Stimulated activated naive B cell treated with anti-CD40 and anti-IgM and Interleukin-4, amounts not matched to agents 10 μg/mL and 1 μg/mL and 100 μg/mL, for 72 hours (primary cell): ENCODE data around the gene MYEOV.

ENCODE experiments used
- ATAC-seq, 2 donors: fragments of 150-1000 bp; cut with Tn5 transposase; replicated peaks; 2 replicates each; pipeline ENCODE4 v1.10.0; 2021; ENCODE audit warnings: moderate library complexity in 1 of 2
- DNase-seq: peaks from one replicate; pipeline ENCODE4 v3.0.0; 2021
- H3K27ac Mint-ChIP-seq: one replicate; pipeline ENCODE4 v1.8.0; 2022; ENCODE audit warnings: mild to moderate bottlenecking, mixed read lengths
- H3K27me3 Mint-ChIP-seq, 2 donors: one replicate each; pipeline ENCODE4 v1.8.0; 2022; ENCODE audit warnings: mixed read lengths in 2 of 2
- H3K36me3 Mint-ChIP-seq, 2 donors: one replicate each; pipeline ENCODE4 v1.8.0; 2022; ENCODE audit warnings: mixed read lengths in 2 of 2, mild to moderate bottlenecking in 1 of 2
- H3K4me1 Mint-ChIP-seq, 2 donors: one replicate each; pipeline ENCODE4 v1.8.0; 2022; ENCODE audit warnings: mixed read lengths in 2 of 2, mild to moderate bottlenecking in 1 of 2
- H3K4me3 Mint-ChIP-seq, 2 donors: one replicate each; pipeline ENCODE4 v1.8.0; 2022; ENCODE audit warnings: mild to moderate bottlenecking in 2 of 2, mixed read lengths in 2 of 2, moderate library complexity in 1 of 2
- H3K9me3 Mint-ChIP-seq, 2 donors: one replicate each; pipeline ENCODE4 v1.8.0; 2022; ENCODE audit warnings: mixed read lengths in 2 of 2, mild to moderate bottlenecking in 1 of 2

The MYEOV gene

DNA sequence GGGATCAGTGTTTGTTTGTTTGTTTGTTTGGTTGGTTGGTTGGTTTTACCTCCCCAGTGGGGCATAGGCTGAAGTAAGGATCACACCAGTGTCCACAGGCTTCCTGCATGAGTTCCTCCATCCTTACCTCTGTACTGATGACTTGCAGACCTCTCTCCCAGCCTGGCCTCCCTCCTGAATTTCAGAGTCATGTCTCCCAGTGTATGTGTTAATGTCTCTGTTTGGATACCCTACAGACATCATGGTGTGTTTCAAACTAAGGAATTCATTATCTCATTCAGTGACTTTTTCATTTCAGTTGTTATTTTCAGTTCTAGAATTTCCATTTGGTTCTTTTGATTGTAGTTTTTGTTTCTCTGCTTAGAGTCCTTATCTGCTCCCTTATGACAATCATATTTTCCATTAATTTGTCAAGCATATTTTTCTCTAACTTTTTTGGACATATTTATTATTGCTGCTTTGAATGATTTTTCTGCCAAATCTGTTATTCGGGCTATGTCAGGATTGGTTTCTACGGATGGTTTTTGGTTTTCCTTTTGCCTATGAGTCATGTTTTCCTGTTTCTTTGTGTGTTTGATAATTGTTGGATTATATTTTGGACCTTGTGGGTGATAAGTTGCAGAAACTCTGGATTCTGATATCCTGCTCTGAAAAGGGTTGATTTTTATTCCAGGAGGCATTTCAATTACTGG is 23.6 kb downstream of the MYEOV start:
- DNase-seq, result no peak

DNA sequence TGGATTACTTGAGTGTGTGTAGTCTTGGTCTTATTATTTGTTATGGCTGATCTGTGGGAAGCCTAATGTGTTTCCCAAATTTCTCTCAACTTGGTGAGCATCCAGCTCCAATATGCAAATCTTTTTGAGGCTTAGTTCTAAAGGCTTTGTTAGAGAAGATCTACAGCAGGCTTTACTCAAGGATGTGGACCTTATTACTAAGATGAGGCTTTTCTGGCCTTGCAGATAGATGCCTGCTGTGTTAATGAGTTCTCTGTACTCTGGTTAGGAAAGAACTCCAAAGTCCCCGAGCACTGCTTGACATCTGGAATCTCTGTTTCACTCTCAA is 24.1 kb downstream of the MYEOV start:
- no peak for ATAC-seq
- Mint-ChIP-seq H3K4me3 (no peak overlapping the region), H3K27ac (no peak overlapping the region), H3K27me3 (no peaks in the 10 kb centered on the region), H3K36me3 (peaks cover 1 to 9% of the 10 kb centered on the region in 2 donors), H3K4me1 (peaks cover 4 to 5% of the 10 kb centered on the region in 2 donors), H3K9me3 (peaks cover 2 to 5% of the 10 kb centered on the region in 2 donors)
- DNase-seq, result no peak

More for the DNA sequence above, 23.6 kb downstream of the MYEOV start:
- no peak overlapping the region for H3K27ac Mint-ChIP-seq
- no peaks in the 10 kb centered on the region for H3K27me3 Mint-ChIP-seq
- no peak overlapping the region for H3K4me3 Mint-ChIP-seq
- no peak for ATAC-seq
- peaks cover 7 to 9% of the 10 kb centered on the region in 2 donors for H3K4me1 Mint-ChIP-seq
- peaks cover 2 to 5% of the 10 kb centered on the region in 2 donors for H3K9me3 Mint-ChIP-seq
- peaks cover 1 to 9% of the 10 kb centered on the region in 2 donors for H3K36me3 Mint-ChIP-seq

DNA sequence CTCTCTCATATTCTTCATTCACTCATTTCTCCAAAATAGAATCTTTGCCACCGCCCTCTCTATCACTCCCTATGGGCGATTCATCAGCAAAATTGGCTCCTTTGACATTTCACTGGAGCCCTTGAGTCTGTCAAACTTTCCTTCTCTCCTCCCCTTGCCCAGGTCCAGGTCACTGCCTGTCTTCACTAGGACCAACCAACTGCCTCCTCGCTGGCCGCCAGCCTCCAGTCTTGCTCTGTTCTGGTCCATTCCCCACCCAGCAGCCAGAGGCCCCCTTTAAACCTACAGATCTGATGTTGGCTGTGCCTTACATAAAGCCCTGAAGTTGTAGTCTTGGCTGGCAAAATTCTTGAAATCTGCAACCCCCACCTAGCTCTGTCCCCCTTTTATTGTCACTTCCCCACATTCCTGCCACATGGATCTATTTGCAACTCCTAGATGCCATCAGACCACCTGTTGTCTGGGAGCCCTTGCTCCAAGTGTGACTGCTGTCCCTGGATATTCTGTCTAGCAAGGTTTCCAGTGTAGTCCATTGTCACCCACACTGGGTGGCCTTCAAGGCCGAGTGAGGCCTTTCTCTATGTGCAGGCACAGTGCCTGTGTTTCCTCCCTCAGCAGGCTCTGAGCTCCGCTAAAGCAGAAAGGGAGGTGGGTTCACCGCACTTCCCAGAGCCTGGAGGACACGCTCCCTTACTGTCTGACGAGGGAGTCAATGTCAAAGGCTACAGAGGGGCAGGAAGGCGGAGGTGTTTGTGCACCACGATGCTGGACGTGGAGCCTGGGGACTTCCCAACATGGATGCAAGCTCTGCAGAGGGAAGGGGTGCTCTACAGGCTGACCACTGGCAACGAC is 25.5 kb downstream of the MYEOV start:
- Mint-ChIP-seq H3K4me3 (no peak overlapping the region), H3K9me3 (peaks cover 2 to 5% of the 10 kb centered on the region in 2 donors), H3K4me1 (peaks cover 0 to 3% of the 10 kb centered on the region in 2 donors), H3K27ac (no peak overlapping the region), H3K36me3 (peaks cover 1 to 9% of the 10 kb centered on the region in 2 donors), H3K27me3 (no peaks in the 10 kb centered on the region)
- ATAC-seq (no peak), DNase-seq (no peak)

DNA sequence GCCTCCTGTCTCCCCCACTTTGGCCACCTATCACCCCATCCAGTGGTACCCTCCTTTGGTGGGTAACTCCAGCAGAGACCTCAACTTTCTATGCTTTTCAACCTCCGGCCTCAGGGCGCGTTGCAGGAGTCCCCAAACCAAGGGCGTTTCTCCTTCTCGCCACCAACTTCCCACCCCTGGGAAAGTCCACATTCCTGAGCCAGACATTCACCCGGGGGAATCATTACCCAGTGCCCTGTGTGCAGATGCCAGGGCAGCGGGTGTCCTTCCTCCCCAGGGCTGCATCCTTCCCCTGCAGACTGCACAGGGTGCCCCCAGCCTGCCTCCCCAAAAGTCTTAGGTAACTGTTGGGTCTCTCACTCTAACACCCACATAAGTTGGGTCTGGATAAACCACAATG is 26.4 kb downstream of the MYEOV start:
- Mint-ChIP-seq H3K36me3 (peaks cover 1 to 9% of the 10 kb centered on the region in 2 donors), H3K27me3 (no peaks in the 10 kb centered on the region), H3K27ac (no peak overlapping the region), H3K4me3 (no peak overlapping the region), H3K9me3 (peaks cover 2 to 5% of the 10 kb centered on the region in 2 donors), H3K4me1 (peaks cover 0 to 3% of the 10 kb centered on the region in 2 donors)
- DNase-seq (no peak), ATAC-seq (no peak)

DNA sequence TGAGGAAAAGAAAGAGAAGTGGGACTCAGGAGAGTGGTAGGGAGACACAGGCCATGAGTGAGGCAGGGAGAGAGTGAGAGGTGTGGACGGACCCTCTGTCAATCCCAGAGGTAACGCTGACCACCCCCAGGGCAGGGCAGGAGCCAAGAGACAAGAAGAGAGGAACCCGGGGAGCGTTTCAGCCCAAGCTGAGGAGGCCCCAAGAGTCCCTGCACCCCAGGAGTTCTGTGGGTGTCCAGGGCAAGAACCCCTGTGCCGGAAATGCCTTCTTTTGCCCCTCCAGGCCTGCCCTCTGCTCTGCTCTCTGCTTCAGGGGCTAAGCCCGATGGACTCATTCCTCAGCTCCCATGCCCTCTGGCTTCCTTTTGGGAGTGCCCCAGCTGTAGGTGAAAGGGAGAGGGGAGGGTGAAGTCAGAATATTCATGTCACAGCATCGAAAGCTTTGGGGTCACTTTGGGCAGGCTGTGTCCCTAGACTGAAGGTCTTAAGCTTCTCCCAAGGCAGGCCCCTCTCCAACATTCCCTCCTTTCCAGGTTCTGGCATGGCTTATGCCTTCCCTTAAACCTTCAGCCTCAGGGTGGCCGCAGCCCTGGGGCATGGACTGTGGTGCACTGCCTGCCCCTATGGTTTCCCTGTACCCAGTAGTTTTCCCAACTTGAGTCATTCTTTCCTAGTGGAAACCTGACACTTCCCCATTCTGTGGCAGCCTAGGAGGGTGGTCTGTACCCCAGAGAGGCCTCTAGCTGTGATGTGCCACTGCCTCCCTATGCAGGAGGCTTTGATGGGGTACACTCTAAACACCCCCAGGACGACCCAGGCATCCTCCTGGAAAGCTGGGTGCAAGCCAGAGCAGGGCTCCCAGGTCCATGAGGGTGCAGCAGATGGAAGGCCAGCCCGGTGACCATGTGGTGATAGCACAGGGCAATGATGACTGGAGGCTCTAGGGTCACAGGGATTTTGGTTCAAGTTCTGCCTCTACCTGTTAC is 27.1 kb downstream of the MYEOV start:
- H3K4me1 Mint-ChIP-seq, result peaks cover 0 to 3% of the 10 kb centered on the region in 2 donors
- H3K36me3 Mint-ChIP-seq, result peaks cover 1 to 9% of the 10 kb centered on the region in 2 donors
- H3K9me3 Mint-ChIP-seq, result peaks cover 2 to 5% of the 10 kb centered on the region in 2 donors
- H3K27me3 Mint-ChIP-seq, result no peaks in the 10 kb centered on the region
- ATAC-seq (peak in 1 of 2 donors; percentile 36), DNase-seq (no peak)
- H3K4me3 Mint-ChIP-seq, result no peak overlapping the region
- H3K27ac Mint-ChIP-seq, result no peak overlapping the region

DNA sequence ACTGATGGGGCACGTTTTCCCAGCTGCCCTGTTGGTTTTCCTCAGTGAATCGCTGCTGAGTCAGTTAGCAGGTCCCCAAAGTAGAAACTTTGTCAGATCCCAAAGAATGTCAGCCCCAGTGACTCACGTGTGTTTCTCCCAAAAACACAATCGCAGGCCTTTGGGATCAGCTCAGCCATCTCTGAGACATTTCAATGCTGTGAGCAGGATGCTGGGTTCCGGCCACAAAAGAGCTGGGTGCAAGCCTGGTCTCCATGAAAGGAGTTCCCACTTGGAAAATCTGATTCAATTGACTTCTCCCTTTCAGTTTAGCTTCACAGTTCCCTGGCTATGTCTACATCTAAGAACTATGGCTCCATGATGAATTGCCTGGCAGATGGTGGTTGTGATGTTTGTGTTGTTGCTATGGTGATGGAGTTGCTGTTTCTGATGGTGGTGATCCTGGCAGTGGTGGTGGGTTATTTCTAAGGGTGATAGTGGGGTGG is 28.0 kb downstream of the MYEOV start:
- no peaks in the 10 kb centered on the region for H3K27me3 Mint-ChIP-seq
- H3K27ac Mint-ChIP-seq, result no peak overlapping the region
- H3K4me3 Mint-ChIP-seq, result no peak overlapping the region
- peaks cover 1 to 9% of the 10 kb centered on the region in 2 donors for H3K36me3 Mint-ChIP-seq
- peaks cover 0 to 3% of the 10 kb centered on the region in 2 donors for H3K4me1 Mint-ChIP-seq
- peaks cover 2 to 5% of the 10 kb centered on the region in 2 donors for H3K9me3 Mint-ChIP-seq
- DNase-seq, result no peak
- no peak for ATAC-seq

DNA sequence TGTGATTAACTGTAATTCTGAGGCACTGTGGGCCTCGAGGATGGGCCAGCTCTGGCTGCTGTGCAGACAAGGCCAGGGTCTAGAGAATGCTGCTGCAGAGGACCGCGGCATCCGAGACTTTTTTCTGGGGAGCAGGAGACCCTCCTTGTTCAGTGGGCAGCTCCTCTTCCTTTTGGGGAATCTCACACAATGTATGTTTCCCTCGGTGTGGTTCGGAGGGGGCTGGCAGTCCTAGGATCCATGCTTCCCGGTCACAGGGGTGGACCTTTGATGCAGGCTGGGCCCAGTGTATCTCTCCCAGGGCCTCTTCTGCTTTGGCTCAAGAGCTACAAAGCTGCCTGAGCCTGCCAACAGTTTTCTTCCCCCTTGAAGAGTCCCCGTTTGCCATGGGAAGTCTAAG is 31.5 kb downstream of the MYEOV start:
- Mint-ChIP-seq H3K4me1 (peaks cover 0 to 1% of the 10 kb centered on the region in 2 donors), H3K4me3 (no peak overlapping the region), H3K36me3 (no peaks in the 10 kb centered on the region), H3K9me3 (no peaks in the 10 kb centered on the region), H3K27ac (no peak overlapping the region), H3K27me3 (no peaks in the 10 kb centered on the region)
- DNase-seq, result no peak
- no peak for ATAC-seq

DNA sequence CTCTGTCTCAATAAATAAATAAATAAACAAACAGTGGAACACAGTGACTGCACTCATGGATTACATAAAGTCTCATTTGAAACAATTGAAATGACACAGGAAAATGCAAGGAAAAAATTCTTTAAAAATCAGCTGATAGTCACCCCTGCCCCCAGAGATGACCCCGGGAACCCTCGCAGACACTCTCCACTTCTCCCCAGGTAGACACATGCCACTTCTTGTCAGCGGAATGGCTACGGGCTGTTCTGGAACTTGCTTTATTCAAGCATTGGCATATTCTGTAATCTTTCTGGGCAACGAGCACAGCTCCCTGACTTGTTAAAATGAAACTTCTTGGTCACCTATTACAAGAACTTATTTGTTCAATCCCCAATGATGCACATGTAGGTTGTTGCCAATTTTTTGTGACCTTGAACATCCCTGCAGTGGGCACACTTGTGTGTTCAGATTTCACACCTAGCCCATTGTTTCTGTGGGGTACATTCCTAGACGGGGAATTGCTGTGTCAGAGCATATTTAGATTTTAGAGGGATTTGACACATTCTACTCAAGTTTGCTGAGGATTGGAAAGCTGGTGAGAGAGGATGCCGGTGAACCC is 32.8 kb downstream of the MYEOV start:
- DNase-seq (no peak), ATAC-seq (no peak)
- Mint-ChIP-seq H3K9me3 (peaks cover 0 to 2% of the 10 kb centered on the region in 2 donors), H3K27me3 (no peaks in the 10 kb centered on the region), H3K36me3 (peaks cover 0 to 2% of the 10 kb centered on the region in 2 donors), H3K4me1 (no peaks in the 10 kb centered on the region), H3K27ac (no peak overlapping the region), H3K4me3 (no peak overlapping the region)

DNA sequence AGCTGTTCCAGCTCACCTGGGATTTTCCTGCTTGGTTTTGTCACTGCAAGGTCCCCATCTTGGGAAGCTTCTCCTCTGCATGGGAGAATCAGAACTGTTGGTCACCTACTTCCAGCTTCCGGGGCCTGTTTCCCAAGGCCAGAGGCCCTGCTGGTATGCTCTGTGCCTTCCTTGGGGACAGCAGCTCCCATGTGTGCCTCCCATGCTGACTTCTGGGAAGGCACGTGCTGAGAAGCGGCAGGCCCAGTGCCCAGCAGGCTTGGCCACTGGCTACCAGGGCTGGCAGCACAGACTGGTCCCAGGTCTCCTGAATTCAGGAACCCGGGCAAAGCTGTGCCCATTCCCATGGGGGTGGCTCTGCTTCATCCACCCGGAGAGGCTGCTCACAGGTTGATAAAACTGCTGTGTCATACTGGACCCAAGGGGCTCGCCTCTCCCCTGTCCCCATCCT is 33.8 kb downstream of the MYEOV start:
- no peak overlapping the region for H3K27ac Mint-ChIP-seq
- DNase-seq (no peak), ATAC-seq (no peak)
- peaks cover 0 to 2% of the 10 kb centered on the region in 2 donors for H3K9me3 Mint-ChIP-seq
- H3K36me3 Mint-ChIP-seq, result peaks cover 0 to 2% of the 10 kb centered on the region in 2 donors
- H3K4me3 Mint-ChIP-seq, result no peak overlapping the region
- no peaks in the 10 kb centered on the region for H3K4me1 Mint-ChIP-seq
- no peaks in the 10 kb centered on the region for H3K27me3 Mint-ChIP-seq

DNA sequence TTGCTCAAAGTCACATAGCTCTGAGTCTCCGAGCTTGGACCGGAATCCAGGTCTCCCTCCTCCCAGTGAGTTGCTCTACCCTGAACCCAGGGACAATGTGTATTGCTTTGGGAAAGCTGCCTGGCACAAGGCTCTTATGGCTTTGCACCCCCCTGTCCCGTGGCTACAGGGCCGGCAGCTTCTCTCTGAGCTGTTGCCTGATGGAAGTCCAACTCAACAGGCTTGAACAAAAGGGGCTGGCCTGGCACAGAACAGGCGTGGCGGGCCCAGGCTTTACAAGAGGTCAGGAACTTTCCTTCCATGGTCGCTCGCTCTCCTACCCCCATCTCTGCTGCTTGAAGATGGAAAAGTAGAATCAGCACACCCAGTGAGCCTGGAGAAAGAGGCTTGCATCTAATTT is 34.3 kb downstream of the MYEOV start:
- Mint-ChIP-seq H3K4me3 (no peak overlapping the region), H3K36me3 (peaks cover 0 to 2% of the 10 kb centered on the region in 2 donors), H3K9me3 (peaks cover 0 to 2% of the 10 kb centered on the region in 2 donors), H3K27me3 (no peaks in the 10 kb centered on the region), H3K4me1 (peaks cover 0 to 2% of the 10 kb centered on the region in 2 donors), H3K27ac (no peak overlapping the region)
- DNase-seq, result no peak
- no peak for ATAC-seq

DNA sequence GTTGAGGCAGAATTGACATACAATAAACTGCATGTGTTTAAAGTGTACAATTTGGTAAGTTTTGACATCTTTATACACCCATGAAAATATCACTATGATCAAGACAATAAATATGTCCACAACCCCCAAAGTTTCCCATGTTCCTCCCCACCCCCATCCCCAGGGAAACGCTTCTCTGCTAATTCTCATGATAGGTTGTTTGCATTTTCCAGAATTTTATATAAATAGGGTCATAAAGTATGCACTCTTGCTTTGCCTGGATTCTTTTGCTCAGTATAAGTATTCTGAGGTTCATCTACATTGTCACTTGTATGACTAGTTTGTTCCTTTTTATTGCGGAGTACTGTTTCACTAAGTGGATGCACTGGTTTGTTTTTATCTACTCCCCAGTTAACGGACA is 35.6 kb downstream of the MYEOV start:
- Mint-ChIP-seq H3K27me3 (no peaks in the 10 kb centered on the region), H3K4me1 (peaks cover 1 to 3% of the 10 kb centered on the region in 2 donors), H3K36me3 (peaks cover 0 to 2% of the 10 kb centered on the region in 2 donors), H3K27ac (no peak overlapping the region), H3K4me3 (no peak overlapping the region), H3K9me3 (peaks cover 0 to 2% of the 10 kb centered on the region in 2 donors)
- no peak for ATAC-seq
- DNase-seq, result no peak

DNA sequence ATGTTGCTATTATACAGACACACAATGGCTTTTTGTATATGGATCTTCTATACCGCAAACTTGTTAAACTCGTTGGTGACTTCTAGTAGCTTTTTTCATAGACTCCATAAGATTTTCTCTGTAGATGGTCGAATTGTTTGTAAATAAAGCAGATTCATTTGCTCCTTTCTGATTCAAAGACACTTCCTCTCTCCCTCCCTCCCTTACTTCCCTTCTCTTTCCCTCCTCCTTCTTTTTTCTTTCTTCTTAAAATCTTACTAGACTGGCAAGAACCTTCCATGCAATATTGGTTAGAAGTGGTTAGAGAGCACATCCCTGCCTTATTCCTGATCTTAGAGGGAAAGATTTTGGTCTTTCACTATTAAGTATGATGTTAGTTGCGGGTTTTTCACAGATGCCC is 36.4 kb downstream of the MYEOV start:
- ATAC-seq, result no peak
- H3K36me3 Mint-ChIP-seq, result peaks cover under 1 to 2% of the 10 kb centered on the region in 2 donors
- DNase-seq, result no peak

DNA sequence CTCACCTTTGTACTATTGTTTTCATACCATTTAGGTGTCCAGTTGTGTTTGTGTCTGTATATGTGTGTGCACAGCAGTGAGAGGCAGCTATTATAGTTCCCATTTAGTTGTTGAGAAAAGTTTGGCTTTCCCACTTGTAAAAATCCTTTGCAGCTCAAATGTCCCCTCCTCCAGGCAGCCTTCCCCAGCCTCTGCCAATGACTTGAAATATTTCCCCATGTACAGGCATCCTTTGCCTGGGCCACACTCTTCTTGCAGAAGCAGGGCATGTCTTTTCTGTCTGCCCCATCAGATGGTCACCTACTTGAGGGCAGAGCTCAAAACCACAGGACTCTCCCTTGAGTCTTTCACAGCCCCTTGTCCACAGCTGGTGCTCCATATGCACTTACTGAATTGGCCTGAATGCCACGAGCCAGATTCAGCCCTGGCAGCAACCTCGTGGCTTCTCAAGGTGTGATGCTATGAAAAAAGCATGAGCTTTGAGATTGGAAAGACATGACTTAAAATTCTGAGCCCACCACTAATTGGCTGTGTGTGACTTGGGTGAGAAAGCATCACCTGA is 39.3 kb downstream of the MYEOV start:
- DNase-seq (no peak), ATAC-seq (no peak)
- no peak overlapping the region for H3K4me3 Mint-ChIP-seq
- H3K36me3 Mint-ChIP-seq, result peaks cover 3% of the 10 kb centered on the region in 2 donors
- peaks cover 26 to 37% of the 10 kb centered on the region in 2 donors for H3K4me1 Mint-ChIP-seq
- H3K27me3 Mint-ChIP-seq, result no peaks in the 10 kb centered on the region
- peak overlapping the region; percentile 69 for H3K27ac Mint-ChIP-seq
- H3K9me3 Mint-ChIP-seq, result peaks cover 0 to 2% of the 10 kb centered on the region in 2 donors

More for the DNA sequence above, 36.4 kb downstream of the MYEOV start:
- H3K4me3 Mint-ChIP-seq, result no peak overlapping the region
- H3K4me1 Mint-ChIP-seq, result peaks cover 7 to 9% of the 10 kb centered on the region in 2 donors
- H3K27ac Mint-ChIP-seq, result no peak overlapping the region
- H3K27me3 Mint-ChIP-seq, result no peaks in the 10 kb centered on the region
- H3K9me3 Mint-ChIP-seq, result peaks cover 0 to 2% of the 10 kb centered on the region in 2 donors
